B cell (primary cell): ENCODE measurements around the gene HOOK2.

ENCODE experiments used
- EZH2 ChIP-seq: IDR thresholded peaks from 2 replicates; pipeline ENCODE4 v1.6.1; 2012; ENCODE audit warnings: borderline replicate concordance, low read depth, mild to moderate bottlenecking, moderate library complexity, low read length; ENCODE audit not compliant: insufficient read depth, poor library complexity, severe bottlenecking
- TF ChIP-seq, protein P1 (sequence below): fragments of 200-600 bp; IDR thresholded peaks from one replicate; pipeline ENCODE4 v1.8.0; 2022; ENCODE audit warnings: antibody characterized with exemption, mild to moderate bottlenecking

DNA sequence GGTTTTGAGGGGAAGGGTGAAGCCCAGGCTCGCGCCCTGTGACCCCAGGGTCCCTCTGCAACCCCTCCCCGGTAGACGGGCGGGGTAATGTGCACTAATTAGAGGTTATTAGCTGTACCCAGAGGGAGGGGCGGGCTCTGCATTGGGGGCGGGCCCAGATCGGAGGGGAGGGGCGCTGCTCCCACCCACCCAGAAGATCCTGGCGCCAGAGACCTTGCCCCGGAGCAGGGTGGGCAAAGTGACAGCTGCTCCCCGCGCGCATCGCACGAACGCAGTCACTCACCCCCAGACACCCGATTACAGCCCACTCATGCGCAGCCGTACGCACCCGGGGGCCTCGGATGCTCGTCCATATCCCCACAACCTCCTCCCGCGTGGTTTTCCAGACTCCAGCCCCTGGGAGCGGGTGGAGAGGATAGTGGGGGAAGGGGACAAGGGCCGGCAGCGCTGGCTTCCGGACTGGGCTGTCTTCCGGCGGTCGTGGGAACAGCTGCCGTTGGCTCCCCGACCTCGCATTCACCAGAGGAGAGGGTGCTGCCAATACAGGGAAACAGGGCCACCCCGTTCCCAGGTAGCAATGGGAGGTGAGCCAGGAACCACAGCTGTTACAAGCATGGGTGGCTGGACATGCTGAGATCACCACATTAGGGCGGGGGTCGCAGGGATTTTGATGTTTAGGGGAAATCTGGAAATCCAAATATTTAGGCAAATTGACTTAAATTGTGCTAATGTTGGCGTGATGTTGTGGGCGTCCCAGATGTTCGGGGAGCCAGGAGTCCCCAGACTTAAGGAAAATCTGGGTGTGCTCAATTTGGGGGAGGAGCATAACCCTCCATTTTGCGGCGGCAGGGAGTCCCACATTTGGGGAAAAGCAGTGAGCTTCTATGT, 2.9 kb upstream of the HOOK2 start:
- TF ChIP-seq, protein P1, sequence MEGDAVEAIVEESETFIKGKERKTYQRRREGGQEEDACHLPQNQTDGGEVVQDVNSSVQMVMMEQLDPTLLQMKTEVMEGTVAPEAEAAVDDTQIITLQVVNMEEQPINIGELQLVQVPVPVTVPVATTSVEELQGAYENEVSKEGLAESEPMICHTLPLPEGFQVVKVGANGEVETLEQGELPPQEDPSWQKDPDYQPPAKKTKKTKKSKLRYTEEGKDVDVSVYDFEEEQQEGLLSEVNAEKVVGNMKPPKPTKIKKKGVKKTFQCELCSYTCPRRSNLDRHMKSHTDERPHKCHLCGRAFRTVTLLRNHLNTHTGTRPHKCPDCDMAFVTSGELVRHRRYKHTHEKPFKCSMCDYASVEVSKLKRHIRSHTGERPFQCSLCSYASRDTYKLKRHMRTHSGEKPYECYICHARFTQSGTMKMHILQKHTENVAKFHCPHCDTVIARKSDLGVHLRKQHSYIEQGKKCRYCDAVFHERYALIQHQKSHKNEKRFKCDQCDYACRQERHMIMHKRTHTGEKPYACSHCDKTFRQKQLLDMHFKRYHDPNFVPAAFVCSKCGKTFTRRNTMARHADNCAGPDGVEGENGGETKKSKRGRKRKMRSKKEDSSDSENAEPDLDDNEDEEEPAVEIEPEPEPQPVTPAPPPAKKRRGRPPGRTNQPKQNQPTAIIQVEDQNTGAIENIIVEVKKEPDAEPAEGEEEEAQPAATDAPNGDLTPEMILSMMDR: no peak
- no peak for TF ChIP-seq EZH2
